ENCODE data around the gene SEMG1. TPM values are rescaled to one million over a fixed set of nuclear protein-coding genes. Genes with fewer than 3 reads are reported as not detected.

Gene SEMG1
- total and polyA plus RNA-seq, 9 of the 15 experiments (the other 6 are each of a cell fraction or from before 2014, with no cell fraction given): not detected

- Histone ChIP-seq H3K4me2 (ENCODE audit: insufficient read depth, low read length) (no peak overlapping the region), H3K4me3 (no peak overlapping the region), H3K79me2 (ENCODE audit: control insufficient read depth, insufficient read depth, low read length) (no peaks in the 10 kb centered on the region), H3K4me1 (replicated peaks in 1 of 2; ENCODE audit: control insufficient read depth in 2 of 2, insufficient read depth in 2 of 2, low read length in 2 of 2) (no peaks in the 10 kb centered on the region), H3K27ac (ENCODE audit: extremely low read depth, low read depth, low read length) (no peak overlapping the region), H3K9me3 (replicated peaks; ENCODE audit: control insufficient read depth, insufficient read depth, low read depth, low read length) (no peaks in the 10 kb centered on the region), H2AFZ (ENCODE audit: low read depth, low read length) (no peak overlapping the region), H3K9ac (ENCODE audit: insufficient read depth in 1 of 2, low read depth in 2 of 2, low read length in 2 of 2) (no peak overlapping the region), H3K36me3 (ENCODE audit: control insufficient read depth, insufficient read depth, low read length) (no peaks in the 10 kb centered on the region), H3K9me1 (ENCODE audit: control insufficient read depth, insufficient read depth, low read length) (peaks cover 3% of the 10 kb centered on the region), H3K27me3 (ENCODE audit: control insufficient read depth in 2 of 2, insufficient read depth in 2 of 2, low read length in 2 of 2) (no peaks in the 10 kb centered on the region; a peak in 2 of 5 replicates), H4K20me1 (replicated peaks; ENCODE audit: control insufficient read depth, insufficient read depth, low read length) (no peaks in the 10 kb centered on the region)
- FAIRE-seq (no peak), ATAC-seq (no peak), DNase-seq (ENCODE audit: extremely low read depth in 1 of 4, low spot score in 3 of 4) (no peak)
- intact Hi-C loops (cut with micrococcal nuclease): no loop called here
- ChIA-PET CTCF (ENCODE audit: low intra/inter-chr PET ratio) (no interaction called here), POLR2A (interaction anchor here (0.7 kb wide), 1 partner anchor 69 kb away, joined by 3 read pairs; no protein-coding TSS in a partner anchor)
- in situ Hi-C loops (cut with MboI): no loop called here
- no peak for TF ChIP-seq EP400 (IDR thresholded peaks at IDR 0.05)
- no peak for TF ChIP-seq TRIM24 (IDR thresholded peaks at IDR 0.05)
- no peak for TF ChIP-seq ZBTB8A (IDR thresholded peaks at IDR 0.05; ENCODE audit: partially characterized antibody)
- no peak for TF ChIP-seq ZNF707 (CRISPR knock-in tag; conservative IDR thresholded peaks at IDR 0.05)
- TF ChIP-seq MXI1 (IDR thresholded peaks at IDR 0.05; ENCODE audit: low read depth, low read length): no peak
- no peak for TF ChIP-seq THRA (IDR thresholded peaks at IDR 0.05)
- TF ChIP-seq KAT7 (CRISPR knock-in tag; IDR thresholded peaks at IDR 0.05; ENCODE audit: borderline replicate concordance): no peak
- no peak for TF ChIP-seq HNRNPK (IDR thresholded peaks at IDR 0.05; ENCODE audit: low read depth, low read length, poor library complexity, severe bottlenecking)
- no peak for TF ChIP-seq SIRT6 (IDR thresholded peaks at IDR 0.05; ENCODE audit: low read depth, low read length)
- TF ChIP-seq MIER1 (IDR thresholded peaks at IDR 0.05; ENCODE audit: low read depth): no peak
- TF ChIP-seq, protein P1, sequence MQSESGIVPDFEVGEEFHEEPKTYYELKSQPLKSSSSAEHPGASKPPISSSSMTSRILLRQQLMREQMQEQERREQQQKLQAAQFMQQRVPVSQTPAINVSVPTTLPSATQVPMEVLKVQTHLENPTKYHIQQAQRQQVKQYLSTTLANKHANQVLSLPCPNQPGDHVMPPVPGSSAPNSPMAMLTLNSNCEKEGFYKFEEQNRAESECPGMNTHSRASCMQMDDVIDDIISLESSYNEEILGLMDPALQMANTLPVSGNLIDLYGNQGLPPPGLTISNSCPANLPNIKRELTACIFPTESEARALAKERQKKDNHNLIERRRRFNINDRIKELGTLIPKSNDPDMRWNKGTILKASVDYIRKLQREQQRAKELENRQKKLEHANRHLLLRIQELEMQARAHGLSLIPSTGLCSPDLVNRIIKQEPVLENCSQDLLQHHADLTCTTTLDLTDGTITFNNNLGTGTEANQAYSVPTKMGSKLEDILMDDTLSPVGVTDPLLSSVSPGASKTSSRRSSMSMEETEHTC (IDR thresholded peaks at IDR 0.05): no peak
- TF ChIP-seq ELK1 (CRISPR knock-in tag; IDR thresholded peaks at IDR 0.05): no peak
- TF ChIP-seq HDAC3 (IDR thresholded peaks at IDR 0.05; ENCODE audit: borderline replicate concordance, partially characterized antibody): no peak
- no peak for TF ChIP-seq HMGN3 (IDR thresholded peaks at IDR 0.05; ENCODE audit: borderline replicate concordance, extremely low read depth, insufficient read length, low read depth, low read length)
- TF ChIP-seq SIN3A (IDR thresholded peaks at IDR 0.05; ENCODE audit: borderline replicate concordance in 2 of 2, control insufficient read depth in 1 of 2, low read depth in 2 of 2, low read length in 2 of 2): no peak
- no peak for TF ChIP-seq MTA3 (IDR thresholded peaks at IDR 0.05; ENCODE audit: borderline replicate concordance)
- no peak for TF ChIP-seq RBFOX2 (IDR thresholded peaks at IDR 0.05; ENCODE audit: low read depth, low read length)
- no TSS peak for BruUV-seq (replicated peaks)
- WGBS (ENCODE audit: insufficient coverage, low coverage, missing lambda C conversion rate): 7% methylated on average over 1 of the region's 1 CpG
Observed at GRCh38 chr20:45209924-45210323, 3.1 kb downstream of the SEMG1 start.

Measured in K562 (cell line).